ENCODE data around the gene AMPH. TPM values are rescaled to one million over a fixed set of nuclear protein-coding genes. Genes with fewer than 3 reads are reported as not detected.
"Not testable (repeated sequence)": the region's sequence is repeated elsewhere in the genome, so short reads cannot be mapped to it uniquely, and the experiment has no call there.

Gene AMPH
- total RNA-seq, 1 donor from 2014 or later, result 4.9 TPM

DNA sequence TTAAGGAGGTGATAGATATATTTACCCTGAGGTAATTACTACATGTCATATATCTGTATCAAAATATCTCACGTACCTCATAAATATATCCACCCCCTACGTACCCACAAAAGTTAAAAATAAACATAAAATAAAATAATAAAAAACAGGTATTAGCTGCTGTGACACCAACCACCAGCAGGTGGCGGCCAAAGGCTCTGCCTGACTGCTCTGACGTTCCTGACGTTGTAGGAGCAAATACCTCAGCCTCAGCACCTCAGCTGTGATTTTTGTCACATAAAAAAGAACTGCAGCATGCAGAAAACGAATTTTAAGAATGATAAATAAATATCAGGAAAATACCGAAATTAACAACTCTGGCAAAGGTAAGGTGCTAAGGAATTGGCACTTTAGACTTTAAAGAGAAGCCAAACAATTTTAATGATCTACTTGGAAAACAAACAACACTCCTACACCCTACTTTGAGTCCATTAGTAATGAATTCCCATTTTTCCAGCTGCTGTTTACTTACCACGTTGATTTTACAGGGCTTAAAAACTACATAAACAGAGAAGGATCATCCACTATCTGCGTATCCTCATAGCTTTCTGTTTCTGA, 232.3 kb downstream of the AMPH start:
- peak; percentile 50 for DNase-seq (ENCODE audit: low spot score)

DNA sequence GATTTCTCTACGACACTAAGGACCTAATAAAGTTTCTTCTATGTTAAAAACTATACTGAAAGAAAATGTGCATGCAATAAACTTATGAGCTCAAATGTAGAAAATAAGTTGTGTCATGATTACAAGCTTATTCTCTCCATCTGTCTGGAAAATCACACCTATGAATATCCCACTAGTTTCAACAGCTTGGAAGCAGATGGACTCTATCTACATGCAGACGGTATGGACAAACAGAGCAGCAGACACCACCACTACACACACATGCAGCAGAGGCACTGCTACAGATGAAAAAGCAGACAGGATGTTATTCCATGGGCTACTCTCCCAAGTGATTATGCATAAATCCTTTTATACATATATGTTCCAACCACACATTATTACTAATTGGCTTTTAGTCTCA, 234.3 kb downstream of the AMPH start:
- no peak for DNase-seq (ENCODE audit: low spot score)

DNA sequence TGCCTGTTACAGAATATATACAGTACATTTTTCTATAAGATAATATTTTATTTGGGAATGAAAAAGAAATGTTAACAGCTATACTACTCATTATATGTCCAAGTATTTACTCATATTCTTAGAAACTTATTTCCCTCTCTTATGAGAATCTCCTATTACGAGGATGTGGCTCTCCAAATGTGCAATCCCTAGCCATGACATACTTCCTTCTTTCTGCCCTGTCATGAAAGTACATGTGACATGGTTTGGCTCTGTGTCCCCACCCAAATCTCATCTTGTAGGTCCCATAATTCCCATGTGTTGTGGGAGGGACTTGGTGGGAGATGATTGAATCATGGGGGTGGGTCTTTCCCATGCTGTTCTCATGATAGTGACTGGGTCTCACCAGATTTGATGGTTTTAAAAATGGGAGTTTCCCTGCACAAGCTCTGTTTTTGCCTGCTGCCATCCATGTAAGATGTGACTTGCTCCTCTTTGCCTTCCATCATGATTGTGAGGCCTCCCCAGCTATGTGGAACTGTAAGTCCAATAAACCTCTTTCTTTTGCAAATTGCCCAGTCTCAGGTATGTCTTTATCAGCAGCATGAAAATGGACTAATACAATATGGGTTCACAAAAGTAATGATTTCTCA, 235.1 kb downstream of the AMPH start:
- not testable (repeated sequence) for DNase-seq (ENCODE audit: low spot score)

GRCh38 chr7:38394660-38395059, 236.5 kb downstream of the AMPH start:
- DNase-seq (ENCODE audit: low spot score), result no peak

- DNase-seq (ENCODE audit: low spot score), result no peak
Measured at GRCh38 chr7:38393874-38394273, 237.3 kb downstream of the AMPH start.

DNA sequence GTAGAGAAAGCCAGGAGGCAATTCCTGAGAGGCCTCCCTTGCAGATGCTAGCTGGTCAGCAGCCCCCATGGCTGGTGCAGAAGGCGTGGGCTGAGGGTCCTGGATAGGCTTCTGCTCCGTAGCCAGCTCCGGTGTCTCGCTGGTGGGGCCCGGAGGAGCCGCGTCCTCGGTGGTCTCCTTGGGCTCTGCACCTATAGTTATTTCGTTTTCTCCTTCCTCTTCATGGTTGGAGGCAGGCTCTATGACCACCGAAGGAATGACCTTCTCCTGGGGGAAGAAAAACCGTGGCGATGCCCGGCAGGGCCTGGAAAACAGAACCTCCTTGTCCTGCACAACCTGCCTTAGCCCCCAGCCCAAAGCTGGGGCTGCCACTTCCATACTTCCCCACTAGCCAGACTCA, 239.4 kb downstream of the AMPH start:
- no peak for DNase-seq (ENCODE audit: low spot score)

DNA sequence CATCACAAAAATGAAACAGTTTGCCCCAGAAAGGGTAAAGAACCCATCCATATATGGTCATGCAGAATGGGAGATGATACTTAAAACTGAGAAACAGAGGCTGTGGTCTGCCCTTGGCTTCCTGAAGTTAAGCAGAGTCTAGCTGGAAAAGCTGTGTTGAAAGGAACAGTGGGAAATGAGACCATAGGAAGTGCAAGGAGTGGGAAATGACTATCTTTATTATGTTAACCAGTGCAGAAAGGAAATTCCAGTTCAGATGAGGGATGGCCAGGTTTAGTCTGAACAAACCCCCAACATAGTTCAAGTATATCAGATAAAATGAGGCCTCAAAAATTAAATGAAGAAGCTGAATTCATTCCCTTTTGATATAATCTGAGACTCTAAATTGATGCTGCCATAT, 245.5 kb downstream of the AMPH start:
- DNase-seq (ENCODE audit: low spot score), result no peak

- no peak for DNase-seq (ENCODE audit: low spot score)
Measured at GRCh38 chr7:38383281-38383680, 247.9 kb downstream of the AMPH start.

- DNase-seq (ENCODE audit: low spot score), result no peak
Measured at GRCh38 chr7:38382684-38383083, 248.5 kb downstream of the AMPH start.

GRCh38 chr7:38375453-38375852, 255.7 kb downstream of the AMPH start:
- no peak for DNase-seq (ENCODE audit: low spot score)

GRCh38 chr7:38374507-38374906, 256.7 kb downstream of the AMPH start:
- DNase-seq (ENCODE audit: low spot score), result peak; percentile 38

- no peak for DNase-seq (ENCODE audit: low spot score)
Measured at GRCh38 chr7:38373155-38373554, 258.0 kb downstream of the AMPH start.

- no peak for DNase-seq (ENCODE audit: low spot score)
Measured at GRCh38 chr7:38372290-38372689, 258.9 kb downstream of the AMPH start.

- DNase-seq (ENCODE audit: low spot score), result peak; percentile 86
Measured at GRCh38 chr7:38369816-38370493, 261.2 kb downstream of the AMPH start.

- peak; percentile 47 for DNase-seq (ENCODE audit: low spot score)
Measured at GRCh38 chr7:38368191-38368605, 263.0 kb downstream of the AMPH start.

DNA sequence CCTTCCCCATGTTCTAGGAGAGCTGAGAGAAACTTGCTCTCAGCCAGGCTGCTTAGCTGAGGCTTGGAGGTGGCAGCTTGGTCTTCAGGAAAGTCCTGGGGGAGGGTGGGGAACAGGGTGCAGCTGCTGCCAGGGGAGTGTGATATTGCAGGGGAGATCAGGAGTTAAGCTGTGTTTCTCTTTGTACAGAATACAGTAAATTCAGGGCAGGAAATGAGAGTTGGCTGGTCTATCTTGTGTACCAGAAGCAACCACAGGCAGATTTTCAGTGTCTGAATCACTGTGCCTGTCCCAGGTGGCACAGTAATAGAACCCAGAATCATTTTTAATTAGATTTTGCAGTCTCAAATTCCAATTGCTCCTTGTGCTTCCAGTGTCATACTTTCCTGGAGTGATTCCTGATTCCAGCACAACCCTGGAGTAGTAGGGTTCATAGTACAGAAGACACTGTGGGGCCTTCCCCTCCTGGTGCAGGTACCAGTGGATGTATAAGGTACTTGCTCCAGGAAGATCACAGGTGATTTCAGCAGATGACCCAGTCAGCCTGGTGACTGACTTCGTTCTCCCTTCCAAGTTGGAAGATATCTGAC, 263.8 kb downstream of the AMPH start:
- DNase-seq (ENCODE audit: low spot score), result no peak

GRCh38 chr7:38363379-38363778, 267.8 kb downstream of the AMPH start:
- DNase-seq (ENCODE audit: low spot score), result not testable (repeated sequence)

GRCh38 chr7:38362611-38363237, 268.4 kb downstream of the AMPH start:
- DNase-seq (ENCODE audit: low spot score), result not testable (repeated sequence)

- DNase-seq (ENCODE audit: low spot score), result no peak
Measured at GRCh38 chr7:38360776-38361175, 270.4 kb downstream of the AMPH start.

DNA sequence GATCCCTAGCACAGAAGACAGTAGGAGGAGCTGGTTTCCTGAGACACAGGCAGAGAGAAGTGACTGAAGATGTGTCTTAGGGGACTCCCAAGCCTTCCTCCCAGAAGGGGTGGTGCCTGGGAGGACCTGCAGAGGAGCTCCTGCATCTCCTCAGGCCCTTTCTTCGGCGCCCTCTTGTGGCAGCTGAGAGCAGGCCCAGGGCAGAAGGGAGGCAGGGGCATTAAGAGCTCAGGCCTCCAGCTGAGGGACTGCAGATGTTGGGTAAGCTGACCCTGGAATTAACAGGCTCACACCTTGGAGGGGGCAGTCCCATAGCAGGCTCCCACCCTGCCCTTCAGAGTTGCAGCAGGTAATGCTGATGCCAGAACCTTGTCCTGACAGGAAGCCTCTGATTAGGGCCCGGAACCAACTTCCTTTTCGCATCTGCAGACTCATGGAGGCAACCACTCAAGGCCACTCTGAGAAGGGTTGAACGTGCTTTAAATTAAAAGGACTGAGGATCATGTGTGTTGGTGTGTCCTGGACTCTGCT, 272.0 kb downstream of the AMPH start:
- not testable (repeated sequence) for DNase-seq (ENCODE audit: low spot score)

GRCh38 chr7:38358273-38358831, 272.8 kb downstream of the AMPH start:
- DNase-seq (ENCODE audit: low spot score), result not testable (repeated sequence)
